Measurements from ENCODE around the gene MYOC. TPM values are rescaled to one million over a fixed set of nuclear protein-coding genes. Genes with fewer than 3 reads are reported as not detected.
"Not testable (repeated sequence)": the region's sequence is repeated elsewhere in the genome, so short reads cannot be mapped to it uniquely, and the experiment has no call there.

The MYOC gene
- total RNA-seq, 2 experiments from 2014 or later = not detected

DNA sequence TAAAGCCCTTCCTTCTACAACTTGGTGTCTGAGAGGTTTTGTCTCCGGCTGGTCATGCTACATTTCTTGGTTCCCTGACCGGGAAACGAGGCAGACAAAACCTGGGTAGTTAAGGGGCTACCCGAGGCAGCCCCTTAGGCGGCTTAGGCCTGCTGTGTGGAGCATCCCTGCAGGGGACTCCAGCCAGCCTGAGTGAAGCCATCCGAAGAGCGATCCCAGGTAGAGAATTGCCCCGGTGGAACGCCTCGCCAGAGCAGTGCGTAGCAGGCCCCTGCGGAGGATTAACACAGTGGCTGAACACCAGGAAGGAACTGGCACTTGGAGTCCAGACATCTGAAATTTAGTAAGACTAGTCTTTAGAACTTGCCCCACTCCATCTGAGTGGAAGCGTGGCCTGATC, 51.6 kb downstream of the MYOC start:
- H3K36me3 ChIP-seq (ENCODE audit: insufficient read depth, low read length) = no peaks in the 10 kb centered on the region
- Mint-ChIP-seq H3K9me3 (peaks cover 4% of the 10 kb centered on the region), H3K36me3 (ENCODE audit: low read depth) (no peaks in the 10 kb centered on the region), H3K27me3 (no peaks in the 10 kb centered on the region), H3K4me1 (ENCODE audit: low read depth) (no peaks in the 10 kb centered on the region), H3K27ac (no peak overlapping the region), H3K4me3 (no peak overlapping the region)
- intact Hi-C loops (cut with DNase I, micrococcal nuclease) = no loop called here
- TF ChIP-seq, protein P1, sequence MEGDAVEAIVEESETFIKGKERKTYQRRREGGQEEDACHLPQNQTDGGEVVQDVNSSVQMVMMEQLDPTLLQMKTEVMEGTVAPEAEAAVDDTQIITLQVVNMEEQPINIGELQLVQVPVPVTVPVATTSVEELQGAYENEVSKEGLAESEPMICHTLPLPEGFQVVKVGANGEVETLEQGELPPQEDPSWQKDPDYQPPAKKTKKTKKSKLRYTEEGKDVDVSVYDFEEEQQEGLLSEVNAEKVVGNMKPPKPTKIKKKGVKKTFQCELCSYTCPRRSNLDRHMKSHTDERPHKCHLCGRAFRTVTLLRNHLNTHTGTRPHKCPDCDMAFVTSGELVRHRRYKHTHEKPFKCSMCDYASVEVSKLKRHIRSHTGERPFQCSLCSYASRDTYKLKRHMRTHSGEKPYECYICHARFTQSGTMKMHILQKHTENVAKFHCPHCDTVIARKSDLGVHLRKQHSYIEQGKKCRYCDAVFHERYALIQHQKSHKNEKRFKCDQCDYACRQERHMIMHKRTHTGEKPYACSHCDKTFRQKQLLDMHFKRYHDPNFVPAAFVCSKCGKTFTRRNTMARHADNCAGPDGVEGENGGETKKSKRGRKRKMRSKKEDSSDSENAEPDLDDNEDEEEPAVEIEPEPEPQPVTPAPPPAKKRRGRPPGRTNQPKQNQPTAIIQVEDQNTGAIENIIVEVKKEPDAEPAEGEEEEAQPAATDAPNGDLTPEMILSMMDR (IDR thresholded peaks at IDR 0.05) = no peak
- ChIA-PET CTCF (no interaction called here), POLR2A (no interaction called here)
- H3K27ac ChIP-seq (ENCODE audit: low read depth in 1 of 2, low read length in 2 of 2) = no peak overlapping the region
- ATAC-seq (ENCODE audit: poor library complexity) = no peak
- H3K4me3 ChIP-seq (ENCODE audit: low read length) = no peak overlapping the region
- no peak for DNase-seq
- no peaks in the 10 kb centered on the region for H3K4me1 ChIP-seq (ENCODE audit: insufficient read depth, low read length)
- H3K27me3 ChIP-seq (ENCODE audit: control insufficient read depth in 1 of 2, insufficient read depth in 2 of 2, low read length in 2 of 2) = no peaks in the 10 kb centered on the region
- no peaks in the 10 kb centered on the region for H3K9me3 ChIP-seq (ENCODE audit: control insufficient read depth in 1 of 2, insufficient read depth in 1 of 2, low read length in 2 of 2)

DNA sequence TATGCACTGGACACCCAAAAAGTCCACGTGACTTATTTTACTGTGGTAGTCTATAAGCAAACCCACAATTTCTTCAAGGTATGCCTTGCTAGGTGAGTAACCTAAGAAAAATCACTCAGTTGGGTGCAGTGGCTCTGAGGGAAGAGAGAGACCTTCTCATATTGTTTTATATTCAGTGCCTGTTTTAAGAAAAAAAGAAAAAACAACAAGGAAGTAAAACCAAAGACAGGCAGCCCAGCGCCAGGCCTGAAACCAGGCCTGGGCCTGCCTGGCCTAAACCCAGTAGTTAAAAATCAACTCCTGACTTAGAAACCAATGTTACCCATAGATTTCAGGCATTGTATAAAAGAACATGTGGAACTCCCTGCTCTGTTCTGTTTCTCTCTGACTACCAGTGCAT, 52.2 kb downstream of the MYOC start:
- POLR2A ChIA-PET; H3K36me3 Mint-ChIP-seq (ENCODE audit: low read depth); H3K9me3 ChIP-seq (ENCODE audit: control insufficient read depth in 1 of 2, insufficient read depth in 1 of 2, low read length in 2 of 2); H3K9me3 Mint-ChIP-seq; H3K27me3 ChIP-seq (ENCODE audit: control insufficient read depth in 1 of 2, insufficient read depth in 2 of 2, low read length in 2 of 2); H3K27me3 Mint-ChIP-seq; H3K27ac ChIP-seq (ENCODE audit: low read depth in 1 of 2, low read length in 2 of 2); H3K4me3 Mint-ChIP-seq; H3K4me1 Mint-ChIP-seq (ENCODE audit: low read depth); intact Hi-C loops (cut with DNase I, micrococcal nuclease); H3K4me3 ChIP-seq (ENCODE audit: low read length); H3K36me3 ChIP-seq (ENCODE audit: insufficient read depth, low read length); H3K27ac Mint-ChIP-seq; CTCF ChIA-PET; DNase-seq; ATAC-seq (ENCODE audit: poor library complexity); H3K4me1 ChIP-seq (ENCODE audit: insufficient read depth, low read length): not testable (repeated sequence)

DNA sequence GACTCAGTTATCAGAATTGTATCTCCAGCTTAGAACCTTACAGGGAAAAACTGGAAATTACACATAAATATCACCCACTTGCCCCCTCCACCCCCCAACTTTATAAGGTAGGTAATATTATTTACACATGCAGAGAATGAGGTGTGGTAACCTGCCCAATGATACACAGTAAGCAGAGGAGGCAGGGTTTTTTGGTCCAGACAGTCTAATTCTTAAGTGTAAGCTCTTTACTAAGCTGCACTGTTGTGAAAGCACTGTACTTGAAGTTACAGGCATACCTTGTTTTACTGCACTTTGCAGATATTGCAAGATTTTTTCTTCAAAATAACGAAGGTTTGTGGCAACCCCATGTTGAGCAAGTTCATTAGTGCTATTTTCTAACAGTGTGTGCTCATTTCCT, 55.3 kb downstream of the MYOC start:
- Histone ChIP-seq H3K27ac (ENCODE audit: low read depth in 1 of 2, low read length in 2 of 2) (no peak overlapping the region), H3K27me3 (ENCODE audit: control insufficient read depth in 1 of 2, insufficient read depth in 2 of 2, low read length in 2 of 2) (no peaks in the 10 kb centered on the region), H3K4me1 (ENCODE audit: insufficient read depth, low read length) (no peaks in the 10 kb centered on the region), H3K4me3 (ENCODE audit: low read length) (no peak overlapping the region), H3K36me3 (ENCODE audit: insufficient read depth, low read length) (peaks cover 14% of the 10 kb centered on the region), H3K9me3 (ENCODE audit: control insufficient read depth in 1 of 2, insufficient read depth in 1 of 2, low read length in 2 of 2) (no peaks in the 10 kb centered on the region)
- H3K36me3 Mint-ChIP-seq (ENCODE audit: low read depth) = peaks cover 21% of the 10 kb centered on the region
- DNase-seq = no peak
- POLR2A ChIA-PET = interaction anchor here (0.6 to 0.7 kb wide), 2 partner anchors 134 to 145 kb away, joined by 3 read pairs; no protein-coding TSS in a partner anchor
- H3K4me1 Mint-ChIP-seq (ENCODE audit: low read depth) = no peaks in the 10 kb centered on the region
- ATAC-seq (ENCODE audit: poor library complexity) = no peak
- CTCF ChIA-PET = interaction anchor here (1.0 to 2.0 kb wide), 2 partner anchors 52 to 112 kb away, joined by 3 to 6 read pairs; partner anchors contain the start of gene PRRC2C
- no peak overlapping the region for H3K4me3 Mint-ChIP-seq
- H3K9me3 Mint-ChIP-seq = peaks cover 4% of the 10 kb centered on the region
- no peak overlapping the region for H3K27ac Mint-ChIP-seq
- no peaks in the 10 kb centered on the region for H3K27me3 Mint-ChIP-seq
- intact Hi-C loops (cut with DNase I, micrococcal nuclease) = no loop called here
- TF ChIP-seq, protein P1 (IDR thresholded peaks at IDR 0.05) = no peak

DNA sequence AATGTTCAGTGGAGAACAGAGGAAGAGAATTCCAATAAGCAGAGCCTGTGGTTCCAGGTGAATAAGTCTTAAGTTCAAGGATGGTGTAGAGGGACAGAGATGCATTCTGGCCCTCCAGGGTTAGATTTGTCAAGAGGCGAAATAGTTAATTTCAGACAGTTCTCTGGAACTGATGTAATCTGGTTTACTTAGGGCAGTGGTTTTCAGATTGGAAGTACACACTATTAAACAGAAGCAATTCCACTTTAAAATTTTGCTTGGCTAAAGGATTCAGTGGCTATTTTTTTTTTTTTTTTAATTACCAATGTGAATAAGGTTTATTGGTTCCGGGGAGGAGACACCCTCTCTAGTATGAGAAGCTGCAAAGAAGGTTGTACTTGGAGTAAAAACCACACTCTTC, 55.8 kb downstream of the MYOC start:
- Mint-ChIP-seq H3K27me3 (no peaks in the 10 kb centered on the region), H3K4me1 (ENCODE audit: low read depth) (no peaks in the 10 kb centered on the region), H3K9me3 (peaks cover 4% of the 10 kb centered on the region), H3K4me3 (no peak overlapping the region), H3K36me3 (ENCODE audit: low read depth) (peaks cover 26% of the 10 kb centered on the region), H3K27ac (no peak overlapping the region)
- ATAC-seq (ENCODE audit: poor library complexity) = no peak
- no peak overlapping the region for H3K27ac ChIP-seq (ENCODE audit: low read depth in 1 of 2, low read length in 2 of 2)
- CTCF ChIA-PET = interaction anchor here (1.0 to 2.0 kb wide), 2 partner anchors 52 to 111 kb away, joined by 3 to 6 read pairs; partner anchors contain the start of gene PRRC2C
- H3K27me3 ChIP-seq (ENCODE audit: control insufficient read depth in 1 of 2, insufficient read depth in 2 of 2, low read length in 2 of 2) = no peaks in the 10 kb centered on the region
- no peak for DNase-seq
- POLR2A ChIA-PET = interaction anchor here (0.6 to 0.7 kb wide), 3 partner anchors 35 to 146 kb away, joined by 3 read pairs; no protein-coding TSS in a partner anchor
- no peaks in the 10 kb centered on the region for H3K4me1 ChIP-seq (ENCODE audit: insufficient read depth, low read length)
- TF ChIP-seq, protein P1 (IDR thresholded peaks at IDR 0.05) = no peak
- H3K4me3 ChIP-seq (ENCODE audit: low read length) = no peak overlapping the region
- H3K36me3 ChIP-seq (ENCODE audit: insufficient read depth, low read length) = peaks cover 19% of the 10 kb centered on the region
- intact Hi-C loops (cut with DNase I, micrococcal nuclease) = no loop called here
- H3K9me3 ChIP-seq (ENCODE audit: control insufficient read depth in 1 of 2, insufficient read depth in 1 of 2, low read length in 2 of 2) = no peaks in the 10 kb centered on the region

Data from CD4-positive, alpha-beta T cell (primary cell).